NAMALWA (cell line): ENCODE measurements around the gene COA3.

Source experiments
- DNase-seq: peaks from one replicate; pipeline ENCODE4 v3.0.0-alpha.2; 2015; ENCODE audit warnings: low spot score

The COA3 gene

GRCh38 chr17:42798383-42799380 is at the start of gene COA3, which contains the start of gene CNTD1:
Gene COA3, minus strand, starts transcription at chr17:42798704. Its CDS starts 23 bp downstream, at chr17:42798681.
Gene CNTD1, plus strand, starts transcription at chr17:42798861. Its CDS starts 207 bp downstream, at chr17:42799068.
- DNase-seq = peak; percentile 87

GRCh38 chr17:42848093-42848492 is 49.6 kb upstream of the COA3 start:
- no peak for DNase-seq

GRCh38 chr17:42846594-42847280 is 48.2 kb upstream of the COA3 start:
- DNase-seq = no peak

GRCh38 chr17:42845918-42846593 is 47.6 kb upstream of the COA3 start:
- DNase-seq = no peak

- no peak for DNase-seq
These were observed 47.0 kb upstream of the COA3 start for GRCh38 chr17:42845556-42845917.

- DNase-seq = no peak
These were observed 46.5 kb upstream of the COA3 start for GRCh38 chr17:42844761-42845555.

- no peak for DNase-seq
These were observed 45.8 kb upstream of the COA3 start, which contains the start of gene AOC2 for GRCh38 chr17:42844271-42844670. Gene AOC2, plus strand, starts transcription at chr17:42844580. Its CDS starts 47 bp downstream, at chr17:42844627.

- peak; percentile 43 for DNase-seq
These were observed 44.9 kb upstream of the COA3 start for GRCh38 chr17:42843358-42843934.

- DNase-seq = no peak
These were observed 43.6 kb upstream of the COA3 start for GRCh38 chr17:42841975-42842685.

- no peak for DNase-seq
These were observed 37.2 kb upstream of the COA3 start for GRCh38 chr17:42835732-42836131.

GRCh38 chr17:42833767-42834422 is 35.4 kb upstream of the COA3 start:
- no peak for DNase-seq

- peak; percentile 94 for DNase-seq
These were observed 34.6 kb upstream of the COA3 start, which contains the start of gene PSME3 for GRCh38 chr17:42832934-42833766. Gene PSME3, plus strand, starts transcription at chr17:42833397. Its CDS starts 235 bp downstream, at chr17:42833632.

- no peak for DNase-seq
These were observed 33.9 kb upstream of the COA3 start for GRCh38 chr17:42832213-42832933.

GRCh38 chr17:42830971-42831370 is 32.5 kb upstream of the COA3 start:
- no peak for DNase-seq

GRCh38 chr17:42827472-42827871 is 29.0 kb upstream of the COA3 start:
- DNase-seq = no peak

GRCh38 chr17:42821176-42821575 is 22.7 kb upstream of the COA3 start:
- no peak for DNase-seq

GRCh38 chr17:42819939-42820535 is 21.5 kb upstream of the COA3 start:
- peak; percentile 89 for DNase-seq

GRCh38 chr17:42818379-42818778 is 19.9 kb upstream of the COA3 start:
- DNase-seq = no peak
